ENCODE data around the gene SPTY2D1.

DNA sequence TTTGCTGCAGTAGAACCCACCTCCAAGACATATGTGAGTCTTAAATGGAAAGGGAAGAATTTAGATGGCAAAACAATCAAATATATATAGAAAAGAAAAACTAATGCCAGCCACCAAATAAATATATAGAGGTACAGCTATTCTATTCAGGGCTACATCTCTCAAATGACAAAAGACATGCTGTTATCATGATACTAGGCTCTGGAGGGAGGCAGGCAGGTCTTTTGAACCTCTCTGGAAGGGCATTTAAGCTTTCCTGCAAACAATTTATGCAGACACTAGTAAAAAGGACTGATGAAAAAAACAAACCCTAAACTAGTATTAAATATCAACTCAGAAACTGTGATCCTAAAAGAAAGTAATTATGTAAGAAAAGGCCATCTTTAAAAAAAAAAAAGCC lies 70.0 kb downstream of the SPTY2D1 start:
- no peak for TF ChIP-seq POLR2A (IDR thresholded peaks at IDR 0.05)
- TF ChIP-seq, protein P1, sequence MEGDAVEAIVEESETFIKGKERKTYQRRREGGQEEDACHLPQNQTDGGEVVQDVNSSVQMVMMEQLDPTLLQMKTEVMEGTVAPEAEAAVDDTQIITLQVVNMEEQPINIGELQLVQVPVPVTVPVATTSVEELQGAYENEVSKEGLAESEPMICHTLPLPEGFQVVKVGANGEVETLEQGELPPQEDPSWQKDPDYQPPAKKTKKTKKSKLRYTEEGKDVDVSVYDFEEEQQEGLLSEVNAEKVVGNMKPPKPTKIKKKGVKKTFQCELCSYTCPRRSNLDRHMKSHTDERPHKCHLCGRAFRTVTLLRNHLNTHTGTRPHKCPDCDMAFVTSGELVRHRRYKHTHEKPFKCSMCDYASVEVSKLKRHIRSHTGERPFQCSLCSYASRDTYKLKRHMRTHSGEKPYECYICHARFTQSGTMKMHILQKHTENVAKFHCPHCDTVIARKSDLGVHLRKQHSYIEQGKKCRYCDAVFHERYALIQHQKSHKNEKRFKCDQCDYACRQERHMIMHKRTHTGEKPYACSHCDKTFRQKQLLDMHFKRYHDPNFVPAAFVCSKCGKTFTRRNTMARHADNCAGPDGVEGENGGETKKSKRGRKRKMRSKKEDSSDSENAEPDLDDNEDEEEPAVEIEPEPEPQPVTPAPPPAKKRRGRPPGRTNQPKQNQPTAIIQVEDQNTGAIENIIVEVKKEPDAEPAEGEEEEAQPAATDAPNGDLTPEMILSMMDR (IDR thresholded peaks at IDR 0.05): no peak

Measured in Peyer's patch (tissue), 4 donors.